ENCODE data around the gene MTCH2.

The MTCH2 gene

GRCh38 chr11:47595029-47595428, 47.3 kb downstream of the MTCH2 start:
- no peak overlapping the region for H3K4me3 ChIP-seq (ENCODE audit: low read depth, low read length, poor library complexity, severe bottlenecking)

DNA sequence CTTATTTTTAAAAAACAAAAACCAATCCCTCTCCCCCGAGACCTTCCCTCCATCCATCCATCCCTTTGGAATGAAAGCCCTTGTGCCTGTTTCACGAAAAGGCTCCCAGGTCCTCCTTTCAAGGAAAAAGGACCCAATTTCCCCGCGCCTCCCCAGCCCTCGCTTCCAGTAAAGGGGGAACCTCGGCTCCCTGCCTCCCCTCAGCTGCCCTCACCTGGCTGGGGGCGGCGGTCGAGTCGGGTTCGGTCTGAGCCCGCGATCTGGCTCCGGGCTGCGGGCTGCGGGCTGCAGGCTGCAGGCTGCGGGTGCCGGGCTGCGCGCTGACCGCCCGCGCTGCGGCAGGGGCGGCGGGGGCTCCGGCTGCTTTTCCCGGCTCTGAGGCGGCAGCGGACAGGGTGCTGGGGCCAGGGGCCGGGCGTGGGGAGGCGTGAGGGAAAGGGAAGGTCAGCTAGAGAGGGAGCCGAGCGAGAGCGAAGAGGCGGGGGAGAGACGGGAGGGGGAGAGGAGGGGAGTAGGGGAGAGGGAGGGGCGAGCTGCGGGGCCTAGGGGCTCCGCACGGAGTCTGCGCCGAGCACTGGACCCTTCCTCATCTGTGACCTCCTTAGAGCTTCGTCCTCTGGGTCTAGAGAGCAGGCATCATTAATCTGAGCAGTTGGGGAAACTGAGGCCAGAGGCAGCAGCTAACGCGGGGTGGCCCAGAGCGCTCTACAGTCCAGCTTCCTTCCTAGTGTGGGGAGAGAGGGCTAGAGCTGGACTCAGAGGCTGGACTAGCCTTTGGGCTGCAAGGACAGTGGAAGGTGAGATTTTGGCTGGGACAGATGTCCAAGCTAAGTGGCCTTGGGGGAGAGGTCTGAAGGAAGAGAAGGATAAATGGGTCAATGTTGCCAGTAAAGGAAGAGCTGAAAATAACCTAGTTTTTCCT, 48.2 kb downstream of the MTCH2 start, which contains the start of gene C1QTNF4:
TSS of gene C1QTNF4 (minus strand) at position 478 of the 922 bp plus-strand sequence. CDS start 3,601 bp downstream, outside the sequence.
- Histone ChIP-seq H3K4me2 (ENCODE audit: low read length) (no peak within 1 kb of the TSS), H3K4me3 (ENCODE audit: low read depth, low read length, poor library complexity, severe bottlenecking) (no peak within 1 kb of the TSS), H3K79me2 (ENCODE audit: insufficient read depth, low read length) (no peaks in the 10 kb centered on the region), H3K36me3 (ENCODE audit: insufficient read depth, low read length) (no peaks in the 10 kb centered on the region), H2AFZ (ENCODE audit: low read length) (no peak within 1 kb of the TSS), H3K27ac (ENCODE audit: low read depth, low read length, poor library complexity, severe bottlenecking) (no peak within 1 kb of the TSS), H4K20me1 (ENCODE audit: insufficient read depth, low read length) (no peaks in the 10 kb centered on the region), H3K9ac (ENCODE audit: low read length) (no peak within 1 kb of the TSS), H3K4me1 (ENCODE audit: insufficient read depth, low read length, severe bottlenecking) (no peaks in the 10 kb centered on the region), H3K27me3 (ENCODE audit: insufficient read depth, low read length) (peaks cover 4% of the 10 kb centered on the region; the same call in 1 of the 2 replicates), H3F3A (ENCODE audit: insufficient read depth, low read length) (no peaks in the 10 kb centered on the region), H3K9me2 (ENCODE audit: low read depth, low read length) (no peaks in the 10 kb centered on the region), H3K9me3 (ENCODE audit: low read length) (no peaks in the 10 kb centered on the region)
- TF ChIP-seq CTCF (IDR thresholded peaks at IDR 0.05; ENCODE audit: low read length) (no peak), EZH2 (IDR thresholded peaks at IDR 0.05; ENCODE audit: borderline replicate concordance, low read length) (no peak)

More at GRCh38 chr11:47595029-47595428, 47.3 kb downstream of the MTCH2 start:
- TF ChIP-seq CTCF (IDR thresholded peaks at IDR 0.05; ENCODE audit: low read length) (no peak), EZH2 (IDR thresholded peaks at IDR 0.05; ENCODE audit: borderline replicate concordance, low read length) (no peak)
- Histone ChIP-seq H3K4me1 (ENCODE audit: insufficient read depth, low read length, severe bottlenecking) (no peaks in the 10 kb centered on the region), H3K9me3 (ENCODE audit: low read length) (no peaks in the 10 kb centered on the region), H2AFZ (ENCODE audit: low read length) (no peak overlapping the region), H3F3A (ENCODE audit: insufficient read depth, low read length) (no peaks in the 10 kb centered on the region), H3K9me2 (ENCODE audit: low read depth, low read length) (no peaks in the 10 kb centered on the region), H3K27ac (ENCODE audit: low read depth, low read length, poor library complexity, severe bottlenecking) (no peak overlapping the region), H4K20me1 (ENCODE audit: insufficient read depth, low read length) (no peaks in the 10 kb centered on the region), H3K9ac (ENCODE audit: low read length) (no peak overlapping the region), H3K36me3 (ENCODE audit: insufficient read depth, low read length) (no peaks in the 10 kb centered on the region), H3K27me3 (ENCODE audit: insufficient read depth, low read length) (peaks cover 4% of the 10 kb centered on the region; the same call in 1 of the 2 replicates), H3K79me2 (ENCODE audit: insufficient read depth, low read length) (no peaks in the 10 kb centered on the region), H3K4me2 (ENCODE audit: low read length) (no peak overlapping the region)

- Histone ChIP-seq H3K27me3 (ENCODE audit: insufficient read depth, low read length) (peaks cover 4% of the 10 kb centered on the region; the same call in 1 of the 2 replicates), H3K9ac (ENCODE audit: low read length) (no peak overlapping the region), H3K79me2 (ENCODE audit: insufficient read depth, low read length) (no peaks in the 10 kb centered on the region), H3K4me2 (ENCODE audit: low read length) (no peak overlapping the region), H3K27ac (ENCODE audit: low read depth, low read length, poor library complexity, severe bottlenecking) (no peak overlapping the region), H3K4me3 (ENCODE audit: low read depth, low read length, poor library complexity, severe bottlenecking) (no peak overlapping the region), H3K36me3 (ENCODE audit: insufficient read depth, low read length) (no peaks in the 10 kb centered on the region), H4K20me1 (ENCODE audit: insufficient read depth, low read length) (no peaks in the 10 kb centered on the region), H3K4me1 (ENCODE audit: insufficient read depth, low read length, severe bottlenecking) (no peaks in the 10 kb centered on the region), H3F3A (ENCODE audit: insufficient read depth, low read length) (no peaks in the 10 kb centered on the region), H3K9me2 (ENCODE audit: low read depth, low read length) (no peaks in the 10 kb centered on the region), H2AFZ (ENCODE audit: low read length) (no peak overlapping the region), H3K9me3 (ENCODE audit: low read length) (no peaks in the 10 kb centered on the region)
- no peak for TF ChIP-seq EZH2 (IDR thresholded peaks at IDR 0.05; ENCODE audit: borderline replicate concordance, low read length)
- no peak for TF ChIP-seq CTCF (IDR thresholded peaks at IDR 0.05; ENCODE audit: low read length)
Observed at GRCh38 chr11:47593492-47593933, 48.8 kb downstream of the MTCH2 start.
